ENCODE data around the gene RNU1-1.
"Not testable (repeated sequence)": the region's sequence is repeated elsewhere in the genome, so short reads cannot be mapped to it uniquely, and the experiment has no call there.

Gene RNU1-1

GRCh38 chr1:16483146-16483545 lies 30.9 kb downstream of the RNU1-1 start:
- H3K27ac ChIP-seq (ENCODE audit: low read depth, low read length); H3K4me3 ChIP-seq (ENCODE audit: low read length); H3K27me3 ChIP-seq (ENCODE audit: control insufficient read depth, insufficient read depth, low read length); H3K4me1 ChIP-seq (ENCODE audit: control insufficient read depth, insufficient read depth, low read length); H3K9ac ChIP-seq (ENCODE audit: low read length); H3K36me3 ChIP-seq (ENCODE audit: control insufficient read depth, insufficient read depth, low read length): not testable (repeated sequence)

DNA sequence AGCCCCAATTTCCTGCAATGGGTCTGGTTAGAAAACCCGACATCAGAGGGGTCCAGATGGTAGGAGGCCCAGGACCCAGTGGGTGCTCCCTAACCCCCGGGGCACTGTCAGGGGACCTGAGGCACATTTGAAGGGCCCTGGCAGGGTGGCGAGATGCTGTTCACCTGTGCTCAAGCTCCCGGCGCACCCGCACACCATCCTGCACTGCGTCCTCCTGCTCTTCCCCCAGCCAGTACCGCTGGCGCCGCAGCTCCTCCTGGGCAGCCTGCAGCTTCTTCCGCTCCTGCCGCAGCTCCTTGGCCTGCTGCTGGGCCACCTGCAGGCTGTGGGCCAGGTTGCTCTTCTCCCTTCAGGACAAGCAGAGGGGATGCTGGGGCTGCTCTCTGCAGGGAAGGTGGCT lies 36.0 kb downstream of the RNU1-1 start:
- H3K27me3 ChIP-seq (ENCODE audit: control insufficient read depth, insufficient read depth, low read length), result no peaks in the 10 kb centered on the region
- H3K9ac ChIP-seq (ENCODE audit: low read length), result no peak overlapping the region
- H3K27ac ChIP-seq (ENCODE audit: low read depth, low read length), result no peak overlapping the region
- H3K36me3 ChIP-seq (ENCODE audit: control insufficient read depth, insufficient read depth, low read length), result peaks cover 4% of the 10 kb centered on the region
- H3K4me3 ChIP-seq (ENCODE audit: low read length), result no peak overlapping the region
- no peaks in the 10 kb centered on the region for H3K4me1 ChIP-seq (ENCODE audit: control insufficient read depth, insufficient read depth, low read length)

- not testable (repeated sequence) for H3K9ac ChIP-seq (ENCODE audit: low read length); H3K27me3 ChIP-seq (ENCODE audit: control insufficient read depth, insufficient read depth, low read length); H3K27ac ChIP-seq (ENCODE audit: low read depth, low read length); H3K4me3 ChIP-seq (ENCODE audit: low read length); H3K4me1 ChIP-seq (ENCODE audit: control insufficient read depth, insufficient read depth, low read length); H3K36me3 ChIP-seq (ENCODE audit: control insufficient read depth, insufficient read depth, low read length)
Measured at GRCh38 chr1:16475771-16476770, 38.0 kb downstream of the RNU1-1 start.

GRCh38 chr1:16474891-16475290 lies 39.2 kb downstream of the RNU1-1 start:
- H3K36me3 ChIP-seq (ENCODE audit: control insufficient read depth, insufficient read depth, low read length); H3K4me1 ChIP-seq (ENCODE audit: control insufficient read depth, insufficient read depth, low read length); H3K9ac ChIP-seq (ENCODE audit: low read length); H3K27me3 ChIP-seq (ENCODE audit: control insufficient read depth, insufficient read depth, low read length); H3K4me3 ChIP-seq (ENCODE audit: low read length); H3K27ac ChIP-seq (ENCODE audit: low read depth, low read length): not testable (repeated sequence)

- no peaks in the 10 kb centered on the region for H3K27me3 ChIP-seq (ENCODE audit: control insufficient read depth, insufficient read depth, low read length)
- no peaks in the 10 kb centered on the region for H3K4me1 ChIP-seq (ENCODE audit: control insufficient read depth, insufficient read depth, low read length)
- no peak overlapping the region for H3K27ac ChIP-seq (ENCODE audit: low read depth, low read length)
- peaks cover 7% of the 10 kb centered on the region for H3K36me3 ChIP-seq (ENCODE audit: control insufficient read depth, insufficient read depth, low read length)
- H3K9ac ChIP-seq (ENCODE audit: low read length), result no peak overlapping the region
- no peak overlapping the region for H3K4me3 ChIP-seq (ENCODE audit: low read length)
Measured at GRCh38 chr1:16474166-16474800, 39.8 kb downstream of the RNU1-1 start.

DNA sequence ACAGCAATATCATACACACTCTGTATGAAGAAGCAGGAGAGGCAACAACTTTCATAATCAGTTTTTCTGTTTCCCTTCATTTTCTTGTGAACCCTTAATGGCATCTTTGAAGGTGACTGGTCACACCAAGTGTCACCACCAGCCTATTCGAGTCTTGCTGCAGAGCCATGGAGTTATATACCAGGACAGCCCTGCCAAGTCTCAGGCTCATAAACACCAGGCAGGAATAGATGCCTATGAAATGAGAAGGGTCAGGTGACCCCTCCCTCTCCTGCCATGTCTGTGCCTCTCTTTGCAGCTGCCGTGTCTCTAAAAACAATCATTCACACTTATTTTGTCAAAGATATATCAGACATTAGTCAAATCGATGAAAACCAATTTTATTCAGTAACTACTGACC lies 45.5 kb downstream of the RNU1-1 start:
- Histone ChIP-seq H3K9ac (ENCODE audit: low read length) (no peak overlapping the region), H3K36me3 (ENCODE audit: control insufficient read depth, insufficient read depth, low read length) (peaks cover 3% of the 10 kb centered on the region), H3K4me1 (ENCODE audit: control insufficient read depth, insufficient read depth, low read length) (no peaks in the 10 kb centered on the region), H3K4me3 (ENCODE audit: low read length) (no peak overlapping the region), H3K27ac (ENCODE audit: low read depth, low read length) (no peak overlapping the region), H3K27me3 (ENCODE audit: control insufficient read depth, insufficient read depth, low read length) (no peaks in the 10 kb centered on the region)

DNA sequence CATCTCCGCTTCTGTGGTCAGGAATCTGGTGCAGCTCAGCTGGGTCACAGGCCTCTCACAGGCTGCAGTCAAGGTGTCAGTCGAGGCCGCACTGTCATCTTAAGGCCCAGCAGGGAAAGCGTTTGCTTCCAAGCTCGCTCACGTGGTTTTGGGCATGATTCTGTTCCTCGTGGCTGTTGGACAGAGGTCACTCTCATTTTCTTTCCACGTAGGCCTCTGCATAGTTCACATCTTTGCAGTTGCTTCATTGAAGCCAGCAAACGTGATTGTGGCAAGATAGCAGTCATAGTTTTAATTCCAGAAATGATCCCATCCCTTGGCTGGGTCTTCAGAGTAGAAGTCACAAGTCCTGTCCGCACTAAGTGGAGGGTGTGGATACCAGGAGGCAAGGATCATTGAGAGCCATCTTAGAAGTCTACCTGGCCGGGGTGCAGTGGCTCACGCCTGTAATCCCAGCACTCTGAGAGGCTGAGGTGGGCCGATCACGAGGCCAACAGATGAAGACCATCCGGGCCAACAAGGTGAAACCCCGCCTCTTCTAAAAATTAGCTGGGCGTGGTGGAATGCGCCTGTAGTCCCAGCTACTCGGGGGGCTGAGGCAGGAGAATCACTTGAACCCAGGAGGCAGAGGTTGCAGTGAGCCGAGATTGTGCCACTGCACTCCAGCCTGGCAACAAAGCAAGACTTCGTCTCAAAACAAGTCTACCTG lies 49.0 kb downstream of the RNU1-1 start:
- H3K27me3 ChIP-seq (ENCODE audit: control insufficient read depth, insufficient read depth, low read length), result no peaks in the 10 kb centered on the region
- no peak overlapping the region for H3K27ac ChIP-seq (ENCODE audit: low read depth, low read length)
- no peaks in the 10 kb centered on the region for H3K4me1 ChIP-seq (ENCODE audit: control insufficient read depth, insufficient read depth, low read length)
- H3K4me3 ChIP-seq (ENCODE audit: low read length), result no peak overlapping the region
- H3K36me3 ChIP-seq (ENCODE audit: control insufficient read depth, insufficient read depth, low read length), result peaks cover 3% of the 10 kb centered on the region
- H3K9ac ChIP-seq (ENCODE audit: low read length), result no peak overlapping the region

Data from rectal smooth muscle tissue (tissue), 1 donor.